ENCODE measurements around the gene INF2.

DNA sequence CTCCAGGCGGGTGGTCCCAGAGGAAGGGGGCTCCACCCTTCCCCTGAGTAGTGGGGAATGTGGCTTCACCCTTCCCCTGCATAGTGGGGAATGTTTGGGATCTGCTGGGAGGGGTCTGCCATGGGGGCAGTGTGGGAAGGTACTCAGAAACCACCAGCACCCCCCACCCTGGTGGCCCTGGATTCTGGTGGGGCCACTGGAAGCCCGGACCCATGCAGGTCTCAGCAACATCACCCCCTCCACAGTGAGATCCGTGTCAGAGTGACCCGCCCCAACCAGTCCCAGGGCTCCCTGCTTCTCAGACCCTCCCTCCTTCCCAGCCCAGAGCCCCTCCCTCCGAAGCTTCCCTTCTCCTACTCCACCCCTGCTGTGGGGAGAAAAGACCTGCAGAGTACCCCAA, 30.3 kb upstream of the INF2 start:
- no peak for TF ChIP-seq POLR2AphosphoS5 (IDR thresholded peaks at IDR 0.05; ENCODE audit: low read depth)
- TF ChIP-seq, protein P1, sequence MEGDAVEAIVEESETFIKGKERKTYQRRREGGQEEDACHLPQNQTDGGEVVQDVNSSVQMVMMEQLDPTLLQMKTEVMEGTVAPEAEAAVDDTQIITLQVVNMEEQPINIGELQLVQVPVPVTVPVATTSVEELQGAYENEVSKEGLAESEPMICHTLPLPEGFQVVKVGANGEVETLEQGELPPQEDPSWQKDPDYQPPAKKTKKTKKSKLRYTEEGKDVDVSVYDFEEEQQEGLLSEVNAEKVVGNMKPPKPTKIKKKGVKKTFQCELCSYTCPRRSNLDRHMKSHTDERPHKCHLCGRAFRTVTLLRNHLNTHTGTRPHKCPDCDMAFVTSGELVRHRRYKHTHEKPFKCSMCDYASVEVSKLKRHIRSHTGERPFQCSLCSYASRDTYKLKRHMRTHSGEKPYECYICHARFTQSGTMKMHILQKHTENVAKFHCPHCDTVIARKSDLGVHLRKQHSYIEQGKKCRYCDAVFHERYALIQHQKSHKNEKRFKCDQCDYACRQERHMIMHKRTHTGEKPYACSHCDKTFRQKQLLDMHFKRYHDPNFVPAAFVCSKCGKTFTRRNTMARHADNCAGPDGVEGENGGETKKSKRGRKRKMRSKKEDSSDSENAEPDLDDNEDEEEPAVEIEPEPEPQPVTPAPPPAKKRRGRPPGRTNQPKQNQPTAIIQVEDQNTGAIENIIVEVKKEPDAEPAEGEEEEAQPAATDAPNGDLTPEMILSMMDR (conservative IDR thresholded peaks at IDR 0.05; ENCODE audit: low read depth in 2 of 2) = no peak
- no peak for TF ChIP-seq CREB1 (CRISPR knock-in tag; IDR thresholded peaks at IDR 0.05; ENCODE audit: low read depth)
- no peak for TF ChIP-seq EZH2phosphoT487 (IDR thresholded peaks at IDR 0.05; ENCODE audit: unreplicated experiment)
- no peak for TF ChIP-seq EZH2 (IDR thresholded peaks at IDR 0.05; ENCODE audit: low read depth, unreplicated experiment)
- TF ChIP-seq NANOG (IDR thresholded peaks at IDR 0.05; ENCODE audit: borderline replicate concordance) = no peak
- TF ChIP-seq ZNF114 (CRISPR knock-in tag; IDR thresholded peaks at IDR 0.05) = no peak
- TF ChIP-seq, protein P2, sequence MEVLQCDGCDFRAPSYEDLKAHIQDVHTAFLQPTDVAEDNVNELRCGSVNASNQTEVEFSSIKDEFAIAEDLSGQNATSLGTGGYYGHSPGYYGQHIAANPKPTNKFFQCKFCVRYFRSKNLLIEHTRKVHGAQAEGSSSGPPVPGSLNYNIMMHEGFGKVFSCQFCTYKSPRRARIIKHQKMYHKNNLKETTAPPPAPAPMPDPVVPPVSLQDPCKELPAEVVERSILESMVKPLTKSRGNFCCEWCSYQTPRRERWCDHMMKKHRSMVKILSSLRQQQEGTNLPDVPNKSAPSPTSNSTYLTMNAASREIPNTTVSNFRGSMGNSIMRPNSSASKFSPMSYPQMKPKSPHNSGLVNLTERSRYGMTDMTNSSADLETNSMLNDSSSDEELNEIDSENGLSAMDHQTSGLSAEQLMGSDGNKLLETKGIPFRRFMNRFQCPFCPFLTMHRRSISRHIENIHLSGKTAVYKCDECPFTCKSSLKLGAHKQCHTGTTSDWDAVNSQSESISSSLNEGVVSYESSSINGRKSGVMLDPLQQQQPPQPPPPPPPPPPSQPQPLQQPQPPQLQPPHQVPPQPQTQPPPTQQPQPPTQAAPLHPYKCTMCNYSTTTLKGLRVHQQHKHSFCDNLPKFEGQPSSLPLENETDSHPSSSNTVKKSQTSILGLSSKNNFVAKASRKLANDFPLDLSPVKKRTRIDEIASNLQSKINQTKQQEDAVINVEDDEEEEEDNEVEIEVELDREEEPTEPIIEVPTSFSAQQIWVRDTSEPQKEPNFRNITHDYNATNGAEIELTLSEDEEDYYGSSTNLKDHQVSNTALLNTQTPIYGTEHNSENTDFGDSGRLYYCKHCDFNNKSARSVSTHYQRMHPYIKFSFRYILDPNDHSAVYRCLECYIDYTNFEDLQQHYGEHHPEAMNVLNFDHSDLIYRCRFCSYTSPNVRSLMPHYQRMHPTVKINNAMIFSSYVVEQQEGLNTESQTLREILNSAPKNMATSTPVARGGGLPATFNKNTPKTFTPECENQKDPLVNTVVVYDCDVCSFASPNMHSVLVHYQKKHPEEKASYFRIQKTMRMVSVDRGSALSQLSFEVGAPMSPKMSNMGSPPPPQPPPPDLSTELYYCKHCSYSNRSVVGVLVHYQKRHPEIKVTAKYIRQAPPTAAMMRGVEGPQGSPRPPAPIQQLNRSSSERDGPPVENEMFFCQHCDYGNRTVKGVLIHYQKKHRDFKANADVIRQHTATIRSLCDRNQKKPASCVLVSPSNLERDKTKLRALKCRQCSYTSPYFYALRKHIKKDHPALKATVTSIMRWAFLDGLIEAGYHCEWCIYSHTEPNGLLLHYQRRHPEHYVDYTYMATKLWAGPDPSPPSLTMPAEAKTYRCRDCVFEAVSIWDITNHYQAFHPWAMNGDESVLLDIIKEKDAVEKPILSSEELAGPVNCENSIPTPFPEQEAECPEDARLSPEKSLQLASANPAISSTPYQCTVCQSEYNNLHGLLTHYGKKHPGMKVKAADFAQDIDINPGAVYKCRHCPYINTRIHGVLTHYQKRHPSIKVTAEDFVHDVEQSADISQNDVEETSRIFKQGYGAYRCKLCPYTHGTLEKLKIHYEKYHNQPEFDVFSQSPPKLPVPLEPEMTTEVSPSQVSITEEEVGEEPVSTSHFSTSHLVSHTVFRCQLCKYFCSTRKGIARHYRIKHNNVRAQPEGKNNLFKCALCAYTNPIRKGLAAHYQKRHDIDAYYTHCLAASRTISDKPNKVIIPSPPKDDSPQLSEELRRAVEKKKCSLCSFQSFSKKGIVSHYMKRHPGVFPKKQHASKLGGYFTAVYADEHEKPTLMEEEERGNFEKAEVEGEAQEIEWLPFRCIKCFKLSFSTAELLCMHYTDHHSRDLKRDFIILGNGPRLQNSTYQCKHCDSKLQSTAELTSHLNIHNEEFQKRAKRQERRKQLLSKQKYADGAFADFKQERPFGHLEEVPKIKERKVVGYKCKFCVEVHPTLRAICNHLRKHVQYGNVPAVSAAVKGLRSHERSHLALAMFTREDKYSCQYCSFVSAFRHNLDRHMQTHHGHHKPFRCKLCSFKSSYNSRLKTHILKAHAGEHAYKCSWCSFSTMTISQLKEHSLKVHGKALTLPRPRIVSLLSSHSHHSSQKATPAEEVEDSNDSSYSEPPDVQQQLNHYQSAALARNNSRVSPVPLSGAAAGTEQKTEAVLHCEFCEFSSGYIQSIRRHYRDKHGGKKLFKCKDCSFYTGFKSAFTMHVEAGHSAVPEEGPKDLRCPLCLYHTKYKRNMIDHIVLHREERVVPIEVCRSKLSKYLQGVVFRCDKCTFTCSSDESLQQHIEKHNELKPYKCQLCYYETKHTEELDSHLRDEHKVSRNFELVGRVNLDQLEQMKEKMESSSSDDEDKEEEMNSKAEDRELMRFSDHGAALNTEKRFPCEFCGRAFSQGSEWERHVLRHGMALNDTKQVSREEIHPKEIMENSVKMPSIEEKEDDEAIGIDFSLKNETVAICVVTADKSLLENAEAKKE (CRISPR knock-in tag; IDR thresholded peaks at IDR 0.05) = no peak
